A673 (cell line): ENCODE measurements around the gene KCP.

Source experiments
- EZH2 ChIP-seq: fragments of 200-600 bp; sonication (generic); IDR thresholded peaks from 2 replicates; pipeline ENCODE4 v1.6.1; 2017; ENCODE audit warnings: borderline replicate concordance, low read depth, mild to moderate bottlenecking, mixed read lengths, antibody characterized with exemption, low read length; ENCODE audit not compliant: poor library complexity, severe bottlenecking
- TF ChIP-seq, protein P1 (sequence below): fragments of 300-800, 200-600 bp; sonication (generic); conservative IDR thresholded peaks from 2 replicates; pipeline ENCODE4 v1.5.1; 2017; ENCODE audit warnings: low read depth, mild to moderate bottlenecking, antibody characterized with exemption, low read length, moderate library complexity, mixed read lengths

DNA sequence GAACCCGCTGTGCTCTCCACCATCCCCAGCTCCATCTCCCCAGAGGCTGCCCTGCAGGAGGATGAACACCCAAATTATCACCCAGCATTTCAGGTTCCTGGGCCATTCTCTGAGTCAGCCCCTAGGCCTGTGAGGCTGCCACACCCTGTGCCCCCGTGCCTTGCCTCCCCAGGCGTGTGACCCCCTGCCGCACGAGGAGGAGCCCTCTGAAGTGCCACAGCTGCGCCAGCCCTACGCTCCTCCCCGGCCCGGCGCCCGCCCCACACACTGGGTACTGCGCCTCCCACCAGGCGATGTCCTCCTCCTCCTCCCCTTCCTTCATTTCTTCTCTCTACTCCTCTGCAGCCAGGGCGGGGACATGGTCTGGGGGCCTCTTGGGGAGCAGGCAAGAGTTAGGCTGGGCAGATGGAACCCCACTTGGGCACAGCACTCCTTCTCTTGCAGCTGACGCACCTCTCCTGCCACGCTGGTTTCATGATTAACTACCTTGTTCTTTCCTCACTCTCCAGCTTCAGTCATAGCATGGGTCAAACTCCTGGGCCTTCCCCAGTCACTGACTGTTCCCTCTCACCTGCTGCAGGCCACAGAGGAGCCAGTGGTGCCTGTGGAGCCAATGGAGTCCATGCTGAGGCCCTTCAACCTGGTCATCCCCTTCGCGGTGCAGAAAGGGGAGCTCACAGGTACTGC is 60.6 kb downstream of the KCP start:
- TF ChIP-seq, protein P1, sequence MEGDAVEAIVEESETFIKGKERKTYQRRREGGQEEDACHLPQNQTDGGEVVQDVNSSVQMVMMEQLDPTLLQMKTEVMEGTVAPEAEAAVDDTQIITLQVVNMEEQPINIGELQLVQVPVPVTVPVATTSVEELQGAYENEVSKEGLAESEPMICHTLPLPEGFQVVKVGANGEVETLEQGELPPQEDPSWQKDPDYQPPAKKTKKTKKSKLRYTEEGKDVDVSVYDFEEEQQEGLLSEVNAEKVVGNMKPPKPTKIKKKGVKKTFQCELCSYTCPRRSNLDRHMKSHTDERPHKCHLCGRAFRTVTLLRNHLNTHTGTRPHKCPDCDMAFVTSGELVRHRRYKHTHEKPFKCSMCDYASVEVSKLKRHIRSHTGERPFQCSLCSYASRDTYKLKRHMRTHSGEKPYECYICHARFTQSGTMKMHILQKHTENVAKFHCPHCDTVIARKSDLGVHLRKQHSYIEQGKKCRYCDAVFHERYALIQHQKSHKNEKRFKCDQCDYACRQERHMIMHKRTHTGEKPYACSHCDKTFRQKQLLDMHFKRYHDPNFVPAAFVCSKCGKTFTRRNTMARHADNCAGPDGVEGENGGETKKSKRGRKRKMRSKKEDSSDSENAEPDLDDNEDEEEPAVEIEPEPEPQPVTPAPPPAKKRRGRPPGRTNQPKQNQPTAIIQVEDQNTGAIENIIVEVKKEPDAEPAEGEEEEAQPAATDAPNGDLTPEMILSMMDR = no peak
- TF ChIP-seq EZH2 = no peak
